Stimulated activated CD4-positive, alpha-beta T cell treated with anti-CD3 and anti-CD28 coated beads, Interleukin-1b, Interleukin-23, amount 100 ng/mL, for 1 hour (primary cell): ENCODE data around the gene RNF220.
"Not testable (repeated sequence)": the region's sequence is repeated elsewhere in the genome, so short reads cannot be mapped to it uniquely, and the experiment has no call there.

Experiments used
- DNase-seq, 2 donors: peaks; one replicate each; pipeline ENCODE4 v3.0.0-alpha.2; 2020; ENCODE audit warnings: low read depth in 2 of 2

Gene RNF220

DNA sequence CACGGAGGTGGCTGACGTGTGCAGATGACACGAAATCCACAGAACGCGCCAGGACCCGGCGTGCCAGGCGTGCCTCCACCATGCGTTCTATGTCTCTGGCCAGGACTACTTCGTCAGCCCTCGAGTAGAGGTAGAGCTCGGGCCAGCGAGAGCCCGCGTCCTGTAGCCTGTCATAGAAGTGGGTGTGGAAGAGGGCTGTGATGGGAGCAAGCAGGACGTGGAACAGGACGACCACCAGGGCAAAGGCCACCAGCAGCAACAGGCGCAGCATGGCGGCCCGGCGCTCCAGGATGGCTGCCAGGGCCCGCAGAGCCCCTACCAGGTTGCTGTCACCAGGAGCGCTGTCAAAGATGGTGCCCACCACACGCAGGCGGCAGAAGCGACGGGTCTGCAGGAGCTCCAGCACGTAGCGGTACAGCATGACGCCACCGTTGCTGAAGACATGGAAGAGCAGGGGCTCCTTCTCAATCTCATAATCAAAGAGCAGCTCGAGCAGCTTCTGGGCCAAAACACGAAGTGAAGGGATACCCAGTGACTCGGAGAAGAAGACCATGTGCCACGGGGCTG is 249.6 kb downstream of the RNF220 start:
- no peak for DNase-seq

DNA sequence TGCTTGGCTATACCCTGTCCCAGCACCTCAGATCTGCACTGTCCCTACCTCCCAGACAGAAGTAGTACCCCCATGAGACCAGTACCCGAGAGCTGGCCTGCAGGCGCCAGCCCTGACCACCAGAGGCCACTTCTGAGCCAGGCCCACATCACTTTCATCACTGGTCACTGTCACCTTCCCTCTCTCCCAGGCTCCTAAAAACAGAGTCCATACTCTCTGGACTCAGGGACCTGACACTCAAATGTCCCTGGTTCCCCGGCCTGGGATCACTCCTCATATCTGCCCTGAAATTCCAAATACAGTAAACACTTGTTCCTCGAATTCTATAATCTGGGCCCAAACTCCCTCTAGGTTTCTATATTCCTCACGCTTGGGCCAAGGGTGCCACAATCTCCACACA is 250.6 kb downstream of the RNF220 start:
- DNase-seq, result no peak

DNA sequence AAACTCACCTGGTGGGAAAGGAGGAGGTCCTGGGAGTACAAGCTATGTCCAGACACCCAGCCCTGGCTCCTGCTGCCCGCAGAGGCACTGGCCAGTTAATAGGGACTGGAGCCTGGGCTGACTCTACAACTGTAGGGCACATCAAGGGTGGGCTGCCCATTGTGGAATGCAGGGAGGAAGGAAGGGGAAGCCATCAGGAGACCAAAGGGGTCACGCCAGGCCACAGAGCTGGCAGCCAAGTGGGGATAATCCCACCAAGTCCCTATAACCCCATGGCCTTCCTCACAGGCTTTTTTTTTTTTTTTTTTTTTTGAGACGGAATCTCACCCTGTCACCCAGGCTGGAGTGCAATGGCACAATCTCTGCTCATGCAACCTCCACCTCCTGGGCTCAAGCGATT is 254.5 kb downstream of the RNF220 start:
- no peak for DNase-seq

DNA sequence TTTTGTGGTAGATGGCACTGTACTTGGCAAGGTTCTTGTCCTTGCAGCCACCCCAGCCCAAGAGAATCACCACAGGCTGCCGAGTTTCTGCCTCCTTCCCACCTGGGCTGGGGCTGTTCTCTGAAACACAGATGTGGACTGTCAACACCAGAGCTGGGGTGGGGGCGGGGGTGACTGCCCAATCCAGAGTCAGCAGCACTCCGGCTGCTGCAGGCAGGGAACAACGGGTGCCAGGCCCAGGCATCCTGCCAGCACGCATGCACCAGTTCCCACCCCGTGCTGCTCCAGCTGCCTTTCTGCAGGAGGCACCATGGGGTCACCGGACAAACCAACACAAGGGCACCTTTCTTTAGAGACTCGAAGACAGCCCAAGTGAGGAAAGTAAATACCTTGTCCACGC is 255.1 kb downstream of the RNF220 start:
- DNase-seq, result no peak

DNA sequence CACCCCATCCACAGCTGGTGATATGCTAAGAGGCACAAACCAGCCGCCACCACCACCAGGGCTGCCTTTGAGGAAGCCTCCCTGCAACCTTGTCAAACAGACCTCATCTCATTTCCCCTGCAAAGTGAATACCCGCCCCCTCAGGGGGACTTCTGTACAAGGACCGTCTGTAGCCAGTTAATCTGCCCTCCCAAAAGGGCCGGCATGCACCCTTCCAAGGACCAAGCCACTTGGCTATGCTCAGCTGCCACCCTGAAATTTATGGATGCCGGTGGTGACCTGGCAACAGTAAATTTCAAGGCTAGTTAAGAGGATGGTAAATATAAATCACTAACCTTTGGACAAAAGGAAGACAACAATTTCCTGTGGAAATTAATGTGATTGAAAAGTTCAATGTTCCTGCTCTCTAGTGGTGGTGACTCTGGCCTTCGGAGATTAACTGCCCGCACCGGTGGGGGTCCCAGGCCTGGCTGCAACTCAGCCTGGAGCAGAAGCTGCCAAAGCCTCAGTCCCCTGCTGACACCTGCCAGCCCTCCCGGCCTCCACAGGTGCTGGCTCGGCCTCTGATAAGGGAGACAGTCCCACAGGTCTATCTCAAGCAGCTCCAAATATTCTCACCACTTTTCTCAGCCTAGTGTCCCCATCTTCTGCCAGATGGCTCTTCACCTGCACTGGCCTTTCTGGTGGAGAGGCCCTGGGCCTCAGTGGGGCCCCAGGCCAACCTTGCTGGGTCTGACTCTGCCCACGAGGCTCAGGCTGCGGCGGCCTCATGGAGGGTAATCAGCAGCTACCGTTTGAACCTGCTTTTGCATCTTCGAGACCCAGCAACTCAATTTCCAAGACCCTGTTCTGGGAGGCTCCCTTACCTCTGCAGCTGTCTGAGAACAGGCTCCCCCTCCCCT is 257.0 kb downstream of the RNF220 start:
- DNase-seq, result no peak

DNA sequence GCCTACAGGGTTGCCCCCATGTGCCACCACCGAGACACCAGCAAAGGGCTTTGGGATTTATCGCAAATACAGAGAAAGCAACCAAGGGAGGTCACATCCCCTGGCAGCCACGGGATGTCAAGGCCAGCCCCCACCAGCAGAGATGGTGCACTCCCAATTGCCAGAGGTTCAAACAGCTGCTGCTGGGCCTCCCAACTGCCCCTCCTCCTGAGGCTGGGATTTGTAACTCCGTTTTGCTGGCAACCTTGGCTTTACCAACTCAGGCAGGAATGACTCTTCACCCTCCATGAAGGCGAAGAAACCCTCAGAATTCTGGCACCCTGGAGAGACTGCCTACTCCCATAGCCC is 257.6 kb downstream of the RNF220 start:
- no peak for DNase-seq

DNA sequence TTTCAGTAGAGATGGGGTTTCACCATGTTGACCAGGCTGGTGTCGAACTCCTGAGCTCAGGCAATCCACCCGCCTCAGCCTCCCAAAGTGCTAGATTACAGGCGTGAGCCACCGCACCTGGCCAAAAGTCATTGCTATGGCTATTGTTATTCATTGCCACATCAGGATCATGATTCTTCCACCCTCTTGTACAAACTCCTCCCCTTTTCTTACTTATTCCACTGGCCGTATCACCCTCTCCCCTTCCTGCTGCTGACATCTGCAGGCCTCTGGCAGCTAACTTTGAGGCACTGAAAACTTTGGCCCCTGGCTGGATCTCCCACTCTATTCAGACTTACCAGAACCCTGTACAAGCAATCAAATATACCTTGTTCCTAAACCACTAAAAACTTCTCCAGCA is 258.4 kb downstream of the RNF220 start:
- no peak for DNase-seq

DNA sequence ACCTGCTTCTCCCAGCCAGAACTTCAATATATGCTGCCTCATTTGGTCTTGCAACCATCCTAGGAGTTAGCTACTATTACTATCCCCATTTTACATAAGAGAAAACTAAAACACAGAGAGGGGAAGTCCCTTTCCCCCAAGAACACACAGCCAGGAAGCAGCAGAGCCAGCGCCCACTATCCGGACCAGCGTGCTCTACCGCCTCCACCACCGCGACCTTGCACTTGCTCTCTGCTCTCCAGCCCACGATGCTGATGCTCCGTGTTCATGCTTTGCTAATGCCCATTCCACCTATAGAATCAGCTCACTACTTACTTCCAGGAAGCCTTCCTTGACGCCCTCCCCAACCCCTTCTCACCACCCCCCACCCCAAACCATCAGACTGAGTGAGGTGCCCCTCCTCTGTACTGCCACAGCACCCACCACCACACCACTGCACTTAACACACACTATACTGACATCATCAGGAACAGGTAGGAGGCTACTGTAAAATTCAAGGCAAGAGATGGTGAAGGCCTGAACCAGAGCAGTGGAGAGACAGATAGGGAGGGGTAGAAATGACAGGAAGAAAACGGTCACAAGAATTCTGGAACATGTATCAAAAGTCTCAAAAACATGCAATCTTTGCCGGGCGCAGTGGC is 259.8 kb downstream of the RNF220 start:
- no peak for DNase-seq

DNA sequence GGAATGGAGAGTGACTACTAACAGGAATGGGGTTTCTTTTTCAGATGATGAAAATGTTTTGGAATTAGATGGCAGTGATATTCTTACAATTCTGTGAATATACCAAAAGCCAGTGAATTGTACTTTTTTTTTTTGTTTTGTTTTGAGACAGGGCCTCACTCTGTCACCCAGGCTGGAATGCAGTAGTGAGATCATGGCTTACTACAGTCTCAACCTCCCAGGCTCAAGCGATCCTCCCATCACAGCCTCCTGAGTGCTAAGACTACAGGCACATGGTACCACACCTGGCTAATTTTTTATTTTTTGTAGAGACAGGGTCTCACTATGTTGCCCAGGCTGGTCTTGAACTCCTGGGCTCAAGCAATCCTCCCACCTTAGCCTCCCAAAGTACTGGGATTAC is 261.7 kb downstream of the RNF220 start:
- not testable (repeated sequence) for DNase-seq

DNA sequence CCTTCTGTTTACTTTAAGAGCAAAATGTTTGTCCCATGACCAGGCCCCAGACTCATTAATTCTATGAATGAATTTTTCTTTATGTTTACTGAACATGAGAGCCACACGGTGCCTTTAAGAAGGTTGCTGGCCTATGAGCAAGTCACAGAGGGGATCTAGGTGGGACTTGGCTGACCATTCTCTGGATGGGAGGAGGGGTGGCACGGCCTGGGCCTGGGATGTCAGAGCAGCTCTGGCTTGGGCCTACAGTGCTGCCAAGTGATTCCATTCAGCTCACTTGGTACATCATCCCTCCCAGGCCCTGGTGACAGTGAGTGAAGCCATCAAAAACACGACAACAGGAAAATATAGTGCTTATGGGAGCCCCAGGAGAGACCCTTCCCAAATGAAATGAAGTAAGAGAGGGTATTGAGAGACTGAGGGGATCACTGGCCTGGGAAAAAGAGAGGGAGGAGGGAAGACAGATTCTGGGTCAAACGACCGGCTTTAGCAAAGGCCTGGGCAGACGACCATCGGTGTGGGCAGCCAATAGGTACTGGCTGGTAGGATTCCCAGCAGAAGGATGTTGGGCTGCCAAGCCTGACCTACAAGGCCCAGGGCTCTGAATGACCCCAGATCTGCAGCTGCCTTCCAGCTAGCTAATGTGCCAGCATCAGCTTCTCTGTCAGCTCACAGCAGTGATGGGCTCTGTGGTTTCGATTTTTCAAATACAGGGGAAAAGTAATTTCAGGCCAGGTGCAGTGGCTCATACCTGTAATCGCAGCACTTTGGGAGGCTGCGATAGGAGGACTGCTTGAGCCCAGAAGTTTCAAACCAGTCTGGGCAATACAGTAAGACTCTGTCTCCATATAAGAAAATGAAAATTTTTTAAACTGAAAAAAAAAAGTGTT is 265.9 kb downstream of the RNF220 start:
- no peak for DNase-seq

DNA sequence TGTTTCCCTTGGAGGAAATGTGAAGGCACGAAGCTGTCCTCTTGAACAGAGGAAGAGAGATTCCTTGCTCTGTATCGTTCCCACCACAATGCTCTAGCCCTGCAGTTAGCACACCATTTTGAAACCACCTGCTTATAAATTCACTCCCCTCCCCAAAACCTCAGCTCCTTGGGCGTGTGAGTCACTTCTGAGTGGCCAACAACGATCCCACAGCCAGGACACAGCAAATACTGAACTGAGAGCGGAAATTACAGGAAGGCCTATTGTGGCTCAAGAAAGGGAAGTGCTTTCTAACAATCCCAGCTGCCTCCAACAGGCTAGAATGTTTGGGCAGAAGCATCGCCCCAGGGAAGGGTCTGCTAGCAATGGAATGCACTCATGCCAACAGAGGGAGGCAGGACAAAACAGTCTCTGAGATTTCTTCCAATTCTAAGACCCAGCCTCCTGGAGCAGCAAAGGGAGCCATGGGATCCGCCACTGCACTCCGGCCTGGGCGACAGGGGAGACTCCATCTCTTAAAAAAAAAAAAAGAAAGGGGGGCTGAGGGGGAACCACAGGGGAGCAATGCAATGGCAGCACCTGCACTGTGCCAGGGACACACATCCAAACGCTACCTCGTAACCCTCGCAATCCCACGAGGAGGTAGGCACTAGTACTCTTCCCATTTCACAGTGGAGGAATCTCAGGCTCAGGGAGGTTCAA is 267.4 kb downstream of the RNF220 start:
- DNase-seq, result no peak

DNA sequence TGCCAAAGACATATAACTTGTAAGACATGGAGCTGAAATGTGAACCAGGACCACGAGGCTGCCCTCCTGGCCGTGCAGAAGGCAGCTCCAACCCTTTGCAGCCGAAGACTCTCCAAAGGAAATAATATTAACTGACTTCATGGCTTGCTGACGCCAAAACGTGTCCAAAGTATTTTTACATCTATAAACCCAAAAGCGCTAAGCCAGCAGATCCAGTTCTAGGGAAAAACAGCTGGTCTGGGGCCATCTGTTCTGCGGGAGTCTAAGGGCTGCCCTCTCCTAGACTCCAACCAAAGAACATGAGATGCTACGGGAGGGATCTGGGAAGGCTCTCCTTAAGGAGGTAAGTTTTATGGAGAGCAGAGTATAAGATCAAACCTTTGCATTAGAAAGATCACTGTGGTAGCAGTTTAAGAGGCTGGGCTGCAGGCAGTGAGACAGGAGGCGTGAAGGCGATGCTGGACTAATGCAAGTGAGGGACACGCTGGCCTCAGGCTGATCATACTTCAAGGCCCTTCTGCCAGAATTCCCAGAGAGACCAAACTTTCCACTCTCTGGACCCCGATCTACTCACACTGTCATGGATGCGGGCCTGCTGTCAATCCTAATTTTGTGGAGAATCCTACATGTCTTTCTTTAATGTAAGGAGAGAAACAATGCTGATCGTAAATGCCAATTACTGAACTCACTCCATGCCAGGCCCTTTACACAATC is 268.1 kb downstream of the RNF220 start:
- no peak for DNase-seq

DNA sequence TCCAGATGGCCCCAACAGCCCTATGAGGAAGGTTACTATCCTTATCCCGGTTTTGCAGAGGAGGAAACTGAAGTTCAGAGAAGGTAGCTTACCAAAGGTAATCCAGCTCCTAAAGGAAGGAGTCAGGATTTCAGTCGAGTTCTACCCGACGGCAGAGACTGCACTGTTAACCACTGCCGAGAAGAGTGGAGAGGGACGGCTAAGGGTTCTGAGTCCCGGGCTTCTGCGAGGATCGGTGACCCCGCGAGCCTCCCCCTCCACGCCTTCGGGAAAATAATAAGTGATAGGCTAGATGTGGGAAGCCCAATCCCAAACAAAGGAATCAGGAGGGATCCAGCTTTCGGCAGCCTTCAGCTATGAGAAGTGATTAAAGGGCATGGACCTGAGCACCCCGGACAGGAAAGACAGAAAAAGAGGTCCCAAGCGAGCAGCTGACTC is 268.6 kb downstream of the RNF220 start:
- no peak for DNase-seq

DNA sequence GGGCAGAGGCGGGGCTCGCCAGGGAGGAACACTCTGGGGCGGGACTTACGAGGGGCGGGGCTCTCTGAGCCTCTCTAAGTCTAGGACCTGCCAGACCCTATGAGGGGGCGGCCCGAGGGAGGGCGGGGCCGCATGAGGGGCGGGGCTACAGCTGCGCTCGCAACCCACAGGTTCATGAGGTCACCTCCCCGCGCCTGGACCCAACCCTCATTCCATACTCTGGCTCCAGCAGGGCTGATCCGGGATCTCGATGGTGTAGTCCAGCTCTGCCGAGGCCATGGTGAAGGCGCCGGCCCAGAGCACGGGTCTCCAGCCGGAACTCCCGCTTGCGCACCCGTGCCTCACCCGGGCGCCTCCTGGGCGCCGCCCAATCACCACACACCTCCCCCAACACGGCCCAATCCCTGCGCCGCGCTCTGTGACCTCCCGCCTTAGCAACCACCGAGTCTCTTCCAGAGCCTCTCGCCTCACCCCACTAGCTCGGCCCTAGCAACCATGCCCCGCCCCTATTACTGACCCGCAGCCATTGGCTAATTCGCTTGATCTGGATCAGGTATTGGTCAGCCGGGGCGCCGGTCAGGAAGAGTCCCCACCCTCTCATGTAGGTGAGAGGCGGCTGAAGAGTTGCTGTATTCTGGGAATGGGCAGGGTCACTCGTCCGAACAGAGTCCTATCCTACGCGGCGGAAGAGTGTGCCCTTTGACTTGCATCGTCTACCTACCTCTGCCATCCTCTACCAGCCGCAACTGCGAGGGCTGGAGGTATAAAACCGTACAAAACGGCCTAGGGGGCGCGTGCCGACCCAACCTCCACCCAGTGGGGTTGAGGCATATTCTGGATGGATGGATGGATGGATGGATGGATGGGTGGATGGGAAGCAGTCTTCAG is 269.3 kb downstream of the RNF220 start, which contains the start of the genes ARMH1 and TMEM53:
ARMH1 (plus strand) TSS at position 602 of the 888 bp plus-strand sequence. CDS start 14,984 bp downstream, outside the sequence.
TMEM53 (minus strand) TSS at position 369 of the 888 bp plus-strand sequence; CDS start at position 279, 90 bp downstream.
- DNase-seq, result peak; percentile 90 to 95

DNA sequence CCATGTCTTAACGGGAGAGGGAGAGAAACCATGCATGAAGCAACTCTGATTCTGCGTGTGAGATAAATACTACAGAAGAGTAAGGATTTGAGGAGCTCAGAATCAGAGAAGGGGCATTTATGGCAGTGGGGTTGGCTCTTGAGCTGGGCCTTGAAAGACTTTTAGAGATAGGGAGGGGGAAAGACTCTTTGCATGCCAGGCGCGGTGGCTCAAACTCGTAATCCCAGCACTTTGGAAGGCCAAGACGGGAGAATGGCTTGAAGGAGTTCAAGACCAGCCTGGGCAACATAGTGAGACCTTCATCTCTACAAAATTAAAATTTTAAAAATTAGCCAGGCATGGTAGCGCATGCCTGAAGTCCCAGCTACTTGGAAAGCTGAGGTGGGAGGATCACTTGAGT is 270.1 kb downstream of the RNF220 start:
- no peak for DNase-seq

DNA sequence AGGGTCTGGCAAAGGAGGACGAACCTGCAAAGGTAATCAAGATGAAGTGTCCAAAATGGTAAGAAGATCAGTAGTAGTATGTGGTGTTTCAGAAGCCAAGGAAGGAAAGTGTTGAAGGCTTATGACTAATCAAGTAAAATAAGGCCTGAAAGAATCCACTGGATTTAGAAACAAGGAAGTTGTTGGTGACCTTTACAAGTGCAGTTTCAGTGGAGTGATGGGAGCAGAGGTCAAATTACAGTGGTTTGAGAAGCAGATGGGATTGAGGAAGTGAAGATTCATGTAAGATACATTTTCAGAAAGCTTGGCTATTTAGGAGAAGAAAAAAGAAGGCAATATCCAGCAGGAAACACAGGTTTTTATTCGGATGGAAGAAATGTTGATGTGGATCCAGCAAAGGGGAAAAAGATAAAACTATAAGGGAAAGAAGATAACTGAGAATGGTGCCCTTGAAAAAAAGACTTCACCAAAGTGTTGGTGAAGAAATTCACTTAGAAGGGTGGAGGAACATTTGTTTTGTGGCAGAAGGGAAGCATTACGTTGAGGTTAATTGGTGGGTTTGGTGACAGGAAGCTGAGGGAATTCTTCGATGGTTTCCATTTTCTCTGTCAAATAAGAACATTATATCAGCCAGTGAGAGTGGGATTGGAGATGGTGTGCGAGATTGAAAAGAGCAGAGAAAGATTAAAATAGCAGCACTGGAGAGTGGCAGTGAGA is 271.6 kb downstream of the RNF220 start:
- no peak for DNase-seq

DNA sequence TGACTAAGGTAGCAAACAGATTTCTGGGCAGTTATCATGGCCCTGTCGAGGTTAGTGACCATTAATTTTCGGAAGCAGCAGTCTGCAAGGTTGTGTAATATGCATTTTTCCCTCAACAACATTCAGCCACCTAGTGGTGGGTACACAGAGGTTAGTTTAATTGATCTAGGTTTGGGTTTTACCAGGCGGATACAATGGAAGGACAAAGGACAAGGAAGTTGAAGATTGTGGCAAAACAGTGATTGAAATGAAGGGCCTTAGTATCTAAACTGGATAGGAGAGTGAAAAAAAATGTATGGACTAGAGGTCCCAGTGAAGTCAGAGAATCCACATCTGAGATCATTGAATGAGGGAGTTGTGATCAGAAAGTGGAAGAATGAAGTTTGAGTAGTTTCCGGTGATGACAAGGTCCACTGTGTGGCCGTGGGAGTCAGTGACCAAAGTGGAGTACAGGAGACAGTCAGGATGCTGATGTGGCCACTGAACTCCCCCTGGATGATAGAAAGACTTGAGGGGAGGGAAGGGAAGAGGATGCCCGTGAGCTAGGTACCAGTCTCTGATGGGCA is 272.2 kb downstream of the RNF220 start:
- DNase-seq, result no peak

DNA sequence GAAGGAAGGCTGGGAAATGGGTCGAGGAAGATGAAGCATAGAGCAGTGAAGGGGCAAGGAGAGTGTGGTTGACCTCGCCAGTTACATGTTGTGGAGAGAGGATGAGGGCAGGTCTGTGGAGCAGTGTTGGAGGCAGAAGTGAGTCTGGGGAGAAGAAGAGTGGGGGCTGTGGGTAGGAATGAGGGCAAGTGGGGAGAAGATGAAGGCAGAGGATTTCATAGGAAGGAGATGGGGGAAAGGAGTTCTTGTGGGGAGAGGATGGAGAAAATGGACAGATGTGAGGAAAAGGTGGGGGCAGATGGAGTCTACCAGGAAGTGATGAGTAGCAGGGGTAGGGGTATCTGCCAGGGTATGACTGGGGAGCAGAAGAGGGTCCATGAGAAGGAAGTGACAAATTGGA is 273.1 kb downstream of the RNF220 start:
- no peak for DNase-seq
